HG03354 (cell line): Measurements from ENCODE around the gene SLC39A2.

ENCODE experiments used
- ATAC-seq: cut with Tn5 transposase; IDR thresholded peaks from one replicate; pipeline ENCODE4 v1.9.1; 2021; ENCODE audit warnings: mild to moderate bottlenecking; ENCODE audit not compliant: unreplicated experiment, poor library complexity, severe bottlenecking

The SLC39A2 gene

DNA sequence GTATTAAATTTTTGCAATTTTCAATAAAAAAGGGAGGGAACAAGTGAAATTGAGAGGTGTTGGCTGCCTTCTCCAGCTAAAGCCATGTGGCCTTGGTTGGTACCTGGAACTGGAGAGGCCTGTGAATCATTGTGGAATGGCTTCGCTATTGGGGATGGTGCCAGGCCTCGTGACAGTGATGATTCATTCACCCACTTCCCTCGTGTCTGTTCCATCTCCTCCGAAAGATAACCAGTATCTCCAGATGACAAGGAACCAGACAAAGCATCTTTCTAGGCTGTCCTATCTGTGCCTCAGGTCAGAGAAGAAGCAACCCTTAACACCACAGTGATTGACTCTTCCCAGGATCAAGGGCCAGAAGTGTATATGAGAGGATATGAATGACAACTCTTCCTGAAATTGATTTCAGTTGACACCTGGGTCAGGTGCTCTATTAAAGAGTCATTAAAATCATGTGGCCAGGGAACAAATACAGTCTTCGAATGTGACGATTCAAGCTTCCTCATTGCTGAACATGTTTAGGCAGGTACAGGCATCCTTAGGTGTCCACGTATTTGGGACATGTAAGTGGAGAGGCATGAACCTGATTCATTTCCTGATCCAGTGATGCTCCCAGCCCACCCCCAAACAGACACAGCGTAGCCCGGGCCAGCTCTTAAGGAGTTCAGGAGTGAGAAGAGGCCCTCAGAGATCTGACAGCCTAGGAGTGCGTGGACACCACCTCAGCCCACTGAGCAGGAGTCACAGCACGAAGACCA, 42.8 kb downstream of the SLC39A2 start, which contains the start of gene RNASE7:
Gene RNASE7, plus strand, starts transcription at position 687 of the 758 bp plus-strand sequence. CDS start 631 bp downstream, outside the sequence.
- ATAC-seq = no peak

DNA sequence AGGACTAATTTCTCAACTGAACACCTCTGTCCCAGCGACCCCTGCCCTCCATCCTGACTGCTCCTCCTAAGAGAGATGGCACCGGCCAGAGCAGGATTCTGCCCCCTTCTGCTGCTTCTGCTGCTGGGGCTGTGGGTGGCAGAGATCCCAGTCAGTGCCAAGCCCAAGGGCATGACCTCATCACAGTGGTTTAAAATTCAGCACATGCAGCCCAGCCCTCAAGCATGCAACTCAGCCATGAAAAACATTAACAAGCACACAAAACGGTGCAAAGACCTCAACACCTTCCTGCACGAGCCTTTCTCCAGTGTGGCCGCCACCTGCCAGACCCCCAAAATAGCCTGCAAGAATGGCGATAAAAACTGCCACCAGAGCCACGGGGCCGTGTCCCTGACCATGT, 43.8 kb downstream of the SLC39A2 start:
- ATAC-seq = no peak

- no peak for ATAC-seq
Observed at GRCh38 chr14:21043387-21043973, 44.4 kb downstream of the SLC39A2 start.

- ATAC-seq = no peak
Observed at GRCh38 chr14:21043974-21044618, 45.0 kb downstream of the SLC39A2 start.

GRCh38 chr14:21047378-21047781, 48.3 kb downstream of the SLC39A2 start:
- ATAC-seq = no peak

- ATAC-seq = no peak
Observed at GRCh38 chr14:21048638-21049037, 49.5 kb downstream of the SLC39A2 start.

DNA sequence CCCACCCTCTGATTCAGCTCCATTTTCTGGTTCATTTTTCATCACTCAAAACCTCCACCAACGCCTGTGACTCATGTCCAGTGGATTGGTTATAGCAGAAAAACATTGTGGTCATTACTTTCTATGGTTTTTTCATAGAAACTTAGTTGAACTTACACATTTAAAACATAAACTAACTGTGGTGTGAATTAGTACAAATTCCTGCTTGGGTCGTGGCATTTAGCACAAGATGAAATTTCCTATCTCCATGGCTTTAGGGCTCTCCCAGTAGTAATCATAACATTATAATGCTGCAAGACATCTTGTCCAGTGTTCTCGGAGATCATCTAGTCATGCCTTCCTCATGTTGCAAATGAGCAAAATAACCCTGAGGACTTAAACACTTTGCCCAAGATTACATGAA, 50.2 kb downstream of the SLC39A2 start:
- ATAC-seq = no peak

GRCh38 chr14:21050597-21050996, 51.5 kb downstream of the SLC39A2 start:
- ATAC-seq = no peak
